Gastroesophageal sphincter (tissue), 3 donors: ENCODE measurements around the gene B4GALT5.

ENCODE experiments used
- CTCF ChIP-seq, 4 experiments: fragments of 200-600 bp in 2 of 4; fragments of 450-650 bp in 2 of 4; sonication (generic) in 1 of 4; IDR thresholded peaks; one replicate each; pipeline ENCODE4 v1.5.1; 2017 to 2019; ENCODE audit warnings: antibody characterized with exemption in 4 of 4, mild to moderate bottlenecking in 2 of 4, moderate library complexity in 2 of 4
- EP300 ChIP-seq: sonication (generic); formaldehyde crosslinking; IDR thresholded peaks from one replicate; pipeline ENCODE4 v1.6.1; 2017; ENCODE audit warnings: antibody characterized with exemption, mild to moderate bottlenecking
- POLR2A ChIP-seq, 2 donors: fragments of 450-650 bp; IDR thresholded peaks; one replicate each; pipeline ENCODE4 v1.6.1; 2017; ENCODE audit warnings: antibody characterized with exemption in 2 of 2, mild to moderate bottlenecking in 2 of 2, moderate library complexity in 1 of 2

- TF ChIP-seq CTCF (IDR thresholded peaks at IDR 0.05) (no peak), POLR2A (IDR thresholded peaks at IDR 0.05) (no peak), EP300 (no peak)
Measured at GRCh38 chr20:49757597-49757996, 43.9 kb upstream of the B4GALT5 start.
